ENCODE data around the gene OR5D14. TPM values are rescaled to one million over a fixed set of nuclear protein-coding genes. Genes with fewer than 3 reads are reported as not detected.

OR5D14 gene
- total and polyA plus RNA-seq, 2 experiments from 2014 or later = not detected

GRCh38 chr11:55811067-55811466 is 15.7 kb downstream of the OR5D14 start, which contains the start of gene OR5L1:
Gene OR5L1 (plus strand): TSS chr11:55811367. CDS start chr11:55811467, 100 bp downstream.
- no peak for DNase-seq
- no peak within 1 kb of the TSS for H3K4me2 ChIP-seq (ENCODE audit: unreplicated experiment)
- H2AFZ ChIP-seq = no peak within 1 kb of the TSS
- TF ChIP-seq EZH2 (IDR thresholded peaks at IDR 0.05; ENCODE audit: insufficient read depth, poor library complexity, severe bottlenecking) = no peak
- TF ChIP-seq EZH2phosphoT487 (IDR thresholded peaks at IDR 0.05; ENCODE audit: insufficient read depth, low read depth) = no peak
- in situ Hi-C loops (cut with MboI) = loop anchor here (25.0 kb wide), 1 partner anchor 1226 kb away; no protein-coding TSS in a partner anchor
- H3K9ac ChIP-seq = no peak within 1 kb of the TSS
- no peaks in the 10 kb centered on the region for H4K20me1 ChIP-seq (ENCODE audit: insufficient read depth)
- H3K27me3 ChIP-seq (replicated peaks; ENCODE audit: insufficient read depth) = no peaks in the 10 kb centered on the region
- H3K36me3 ChIP-seq (ENCODE audit: low read depth) = no peaks in the 10 kb centered on the region
- WGBS, 2 experiments (ENCODE audit: low coverage in 1 of 2, low lambda C conversion rate in 2 of 2, missing lambda C conversion rate in 2 of 2) = 33 to 44% methylated on average over 1 of the region's 1 CpG
- H3K27ac ChIP-seq = no peak within 1 kb of the TSS
- no peaks in the 10 kb centered on the region for H3K4me1 ChIP-seq (ENCODE audit: insufficient read depth)
- no peak within 1 kb of the TSS for H3K4me3 ChIP-seq
- no peaks in the 10 kb centered on the region for H3K79me2 ChIP-seq (ENCODE audit: insufficient read depth)
- H3K9me2 ChIP-seq (ENCODE audit: insufficient read depth) = no peaks in the 10 kb centered on the region
- no peaks in the 10 kb centered on the region for H3K9me3 ChIP-seq (ENCODE audit: low read depth)
- no peaks in the 10 kb centered on the region for H3F3A ChIP-seq (ENCODE audit: insufficient read depth)

GRCh38 chr11:55819330-55819729 is 24.0 kb downstream of the OR5D14 start, which contains the start of gene OR5D18:
Gene OR5D18 (plus strand): TSS chr11:55819630. CDS start chr11:55819630, 0 bp downstream.
- Histone ChIP-seq H2AFZ (no peak within 1 kb of the TSS), H3K4me2 (ENCODE audit: unreplicated experiment) (no peak within 1 kb of the TSS), H4K20me1 (ENCODE audit: insufficient read depth) (no peaks in the 10 kb centered on the region), H3K27me3 (replicated peaks; ENCODE audit: insufficient read depth) (no peaks in the 10 kb centered on the region), H3K4me1 (ENCODE audit: insufficient read depth) (no peaks in the 10 kb centered on the region), H3K36me3 (ENCODE audit: low read depth) (no peaks in the 10 kb centered on the region), H3K9ac (no peak within 1 kb of the TSS), H3F3A (ENCODE audit: insufficient read depth) (no peaks in the 10 kb centered on the region), H3K27ac (no peak within 1 kb of the TSS), H3K79me2 (ENCODE audit: insufficient read depth) (no peaks in the 10 kb centered on the region), H3K9me2 (ENCODE audit: insufficient read depth) (no peaks in the 10 kb centered on the region), H3K4me3 (no peak within 1 kb of the TSS), H3K9me3 (ENCODE audit: low read depth) (no peaks in the 10 kb centered on the region)
- in situ Hi-C loops (cut with MboI) = loop anchor here (25.0 kb wide), 1 partner anchor 1218 kb away; no protein-coding TSS in a partner anchor
- WGBS, 2 experiments (ENCODE audit: low coverage in 1 of 2, low lambda C conversion rate in 2 of 2, missing lambda C conversion rate in 2 of 2) = 30 to 31% methylated on average over 5 of the region's 5 CpGs
- DNase-seq = no peak
- TF ChIP-seq EZH2 (IDR thresholded peaks at IDR 0.05; ENCODE audit: insufficient read depth, poor library complexity, severe bottlenecking) = no peak
- no peak for TF ChIP-seq EZH2phosphoT487 (IDR thresholded peaks at IDR 0.05; ENCODE audit: insufficient read depth, low read depth)

GRCh38 chr11:55826919-55827318 is 31.6 kb downstream of the OR5D14 start, which contains the start of gene OR5L2:
Gene OR5L2 (plus strand): TSS chr11:55827219. CDS start chr11:55827219, 0 bp downstream.
- H3K4me1 ChIP-seq (ENCODE audit: insufficient read depth) = no peaks in the 10 kb centered on the region
- H3K36me3 ChIP-seq (ENCODE audit: low read depth) = no peaks in the 10 kb centered on the region
- no peaks in the 10 kb centered on the region for H3K27me3 ChIP-seq (replicated peaks; ENCODE audit: insufficient read depth)
- no peak within 1 kb of the TSS for H3K9ac ChIP-seq
- H3K79me2 ChIP-seq (ENCODE audit: insufficient read depth) = no peaks in the 10 kb centered on the region
- no peaks in the 10 kb centered on the region for H4K20me1 ChIP-seq (ENCODE audit: insufficient read depth)
- no peak within 1 kb of the TSS for H3K4me3 ChIP-seq
- H3K9me2 ChIP-seq (ENCODE audit: insufficient read depth) = no peaks in the 10 kb centered on the region
- H3F3A ChIP-seq (ENCODE audit: insufficient read depth) = no peaks in the 10 kb centered on the region
- in situ Hi-C loops (cut with MboI) = no loop called here
- H3K9me3 ChIP-seq (ENCODE audit: low read depth) = no peaks in the 10 kb centered on the region
- no peak for DNase-seq
- H3K27ac ChIP-seq = no peak within 1 kb of the TSS
- TF ChIP-seq EZH2phosphoT487 (IDR thresholded peaks at IDR 0.05; ENCODE audit: insufficient read depth, low read depth) (no peak), EZH2 (IDR thresholded peaks at IDR 0.05; ENCODE audit: insufficient read depth, poor library complexity, severe bottlenecking) (no peak)
- H2AFZ ChIP-seq = no peak within 1 kb of the TSS
- H3K4me2 ChIP-seq (ENCODE audit: unreplicated experiment) = no peak within 1 kb of the TSS

GRCh38 chr11:55838452-55838851 is 43.1 kb downstream of the OR5D14 start, which contains the start of gene OR5D16:
Gene OR5D16 (plus strand): TSS chr11:55838752. CDS start chr11:55838752, 0 bp downstream.
- Histone ChIP-seq H3F3A (ENCODE audit: insufficient read depth) (no peaks in the 10 kb centered on the region), H3K79me2 (ENCODE audit: insufficient read depth) (no peaks in the 10 kb centered on the region), H3K9me2 (ENCODE audit: insufficient read depth) (0 out of 2 replicates have a peak, but pooled peaks cover 3% of the 10 kb centered on the region), H3K4me2 (ENCODE audit: unreplicated experiment) (no peak within 1 kb of the TSS), H3K27ac (no peak within 1 kb of the TSS), H3K27me3 (replicated peaks; ENCODE audit: insufficient read depth) (no peaks in the 10 kb centered on the region), H3K4me1 (ENCODE audit: insufficient read depth) (no peaks in the 10 kb centered on the region), H3K4me3 (no peak within 1 kb of the TSS), H3K9me3 (ENCODE audit: low read depth) (no peaks in the 10 kb centered on the region), H3K9ac (no peak within 1 kb of the TSS), H4K20me1 (ENCODE audit: insufficient read depth) (no peaks in the 10 kb centered on the region), H3K36me3 (ENCODE audit: low read depth) (no peaks in the 10 kb centered on the region), H2AFZ (no peak within 1 kb of the TSS)
- in situ Hi-C loops (cut with MboI) = no loop called here
- WGBS, 2 experiments (ENCODE audit: low coverage in 1 of 2, low lambda C conversion rate in 2 of 2, missing lambda C conversion rate in 2 of 2) = 0 to 1% methylated on average over 3 of the region's 3 CpGs
- TF ChIP-seq EZH2phosphoT487 (IDR thresholded peaks at IDR 0.05; ENCODE audit: insufficient read depth, low read depth) (no peak), EZH2 (IDR thresholded peaks at IDR 0.05; ENCODE audit: insufficient read depth, poor library complexity, severe bottlenecking) (no peak)
- no peak for DNase-seq

Other genes starting within 250 kb of the OR5D14 start
- gene OR4C15, start 241.1 kb upstream of the OR5D14 start, total RNA-seq (2014; rRNA removed; shearing (Covaris generic)) = not detected in 2 replicates
- gene OR4C15, start 241.1 kb upstream of the OR5D14 start, polyA plus RNA-seq (2016; fragmentation: Nextera tagmentation; extraction: Ambion mirVana) = not detected in 2 replicates
- gene OR4C16, start 223.4 kb upstream of the OR5D14 start, total RNA-seq (2014; rRNA removed; shearing (Covaris generic)) = not detected in 2 replicates
- gene OR4C16, start 223.4 kb upstream of the OR5D14 start, polyA plus RNA-seq (2016; fragmentation: Nextera tagmentation; extraction: Ambion mirVana) = not detected in 2 replicates
- not detected in 2 replicates for gene OR4C11, start 187.9 kb upstream of the OR5D14 start, total RNA-seq (2014; rRNA removed; shearing (Covaris generic))
- not detected in 2 replicates for gene OR4C11, start 187.9 kb upstream of the OR5D14 start, polyA plus RNA-seq (2016; fragmentation: Nextera tagmentation; extraction: Ambion mirVana)
- gene OR4P4, start 160.4 kb upstream of the OR5D14 start, total RNA-seq (2014; rRNA removed; shearing (Covaris generic)) = not detected in 2 replicates
- gene OR4P4, start 160.4 kb upstream of the OR5D14 start, polyA plus RNA-seq (2016; fragmentation: Nextera tagmentation; extraction: Ambion mirVana) = not detected in 2 replicates
- not detected in 2 replicates for gene OR4S2, start 147.2 kb upstream of the OR5D14 start, total RNA-seq (2014; rRNA removed; shearing (Covaris generic))
- not detected in 2 replicates for gene OR4S2, start 147.2 kb upstream of the OR5D14 start, polyA plus RNA-seq (2016; fragmentation: Nextera tagmentation; extraction: Ambion mirVana)
- gene OR4C6, start 133.4 kb upstream of the OR5D14 start, total RNA-seq (2014; rRNA removed; shearing (Covaris generic)) = not detected in 2 replicates
- gene OR4C6, start 133.4 kb upstream of the OR5D14 start, polyA plus RNA-seq (2016; fragmentation: Nextera tagmentation; extraction: Ambion mirVana) = not detected in 2 replicates
- not detected in 2 replicates for gene OR5D13, start 22.1 kb upstream of the OR5D14 start, total RNA-seq (2014; rRNA removed; shearing (Covaris generic))
- not detected in 2 replicates for gene OR5D13, start 22.1 kb upstream of the OR5D14 start, polyA plus RNA-seq (2016; fragmentation: Nextera tagmentation; extraction: Ambion mirVana)
- gene OR5L1, start 15.8 kb downstream of the OR5D14 start, total RNA-seq (2014; rRNA removed; shearing (Covaris generic)) = not detected in 2 replicates
- not detected in 2 replicates for gene OR5L1, start 15.8 kb downstream of the OR5D14 start, polyA plus RNA-seq (2016; fragmentation: Nextera tagmentation; extraction: Ambion mirVana)
- gene OR5D18, start 24.1 kb downstream of the OR5D14 start, total RNA-seq (2014; rRNA removed; shearing (Covaris generic)) = not detected in 2 replicates
- not detected in 2 replicates for gene OR5D18, start 24.1 kb downstream of the OR5D14 start, polyA plus RNA-seq (2016; fragmentation: Nextera tagmentation; extraction: Ambion mirVana)
- not detected in 2 replicates for gene OR5L2, start 31.7 kb downstream of the OR5D14 start, total RNA-seq (2014; rRNA removed; shearing (Covaris generic))
- not detected in 2 replicates for gene OR5L2, start 31.7 kb downstream of the OR5D14 start, polyA plus RNA-seq (2016; fragmentation: Nextera tagmentation; extraction: Ambion mirVana)
- not detected in 2 replicates for gene OR5D16, start 43.2 kb downstream of the OR5D14 start, total RNA-seq (2014; rRNA removed; shearing (Covaris generic))
- gene OR5D16, start 43.2 kb downstream of the OR5D14 start, polyA plus RNA-seq (2016; fragmentation: Nextera tagmentation; extraction: Ambion mirVana) = not detected in 2 replicates
- not detected in 2 replicates for gene TRIM51, start 87.7 kb downstream of the OR5D14 start, total RNA-seq (2014; rRNA removed; shearing (Covaris generic))
- gene TRIM51, start 87.7 kb downstream of the OR5D14 start, polyA plus RNA-seq (2016; fragmentation: Nextera tagmentation; extraction: Ambion mirVana) = not detected in 2 replicates
- gene OR5W2, start 119.0 kb downstream of the OR5D14 start, total RNA-seq (2014; rRNA removed; shearing (Covaris generic)) = not detected in 2 replicates
- not detected in 2 replicates for gene OR5W2, start 119.0 kb downstream of the OR5D14 start, polyA plus RNA-seq (2016; fragmentation: Nextera tagmentation; extraction: Ambion mirVana)
- not detected in 2 replicates for gene OR5I1, start 140.8 kb downstream of the OR5D14 start, total RNA-seq (2014; rRNA removed; shearing (Covaris generic))
- gene OR5I1, start 140.8 kb downstream of the OR5D14 start, polyA plus RNA-seq (2016; fragmentation: Nextera tagmentation; extraction: Ambion mirVana) = not detected in 2 replicates
- not detected in 2 replicates for gene OR10AG1, start 174.4 kb downstream of the OR5D14 start, total RNA-seq (2014; rRNA removed; shearing (Covaris generic))
- gene OR10AG1, start 174.4 kb downstream of the OR5D14 start, polyA plus RNA-seq (2016; fragmentation: Nextera tagmentation; extraction: Ambion mirVana) = not detected in 2 replicates
- gene OR5F1, start 199.1 kb downstream of the OR5D14 start, total RNA-seq (2014; rRNA removed; shearing (Covaris generic)) = not detected in 2 replicates
- not detected in 2 replicates for gene OR5F1, start 199.1 kb downstream of the OR5D14 start, polyA plus RNA-seq (2016; fragmentation: Nextera tagmentation; extraction: Ambion mirVana)
- not detected in 2 replicates for gene OR5AS1, start 232.1 kb downstream of the OR5D14 start, total RNA-seq (2014; rRNA removed; shearing (Covaris generic))
- gene OR5AS1, start 232.1 kb downstream of the OR5D14 start, polyA plus RNA-seq (2016; fragmentation: Nextera tagmentation; extraction: Ambion mirVana) = not detected in 2 replicates

Data from GM23248 (cell line).